ENCODE results near the gene CCDC148.
"Not testable (repeated sequence)": the region's sequence is repeated elsewhere in the genome, so short reads cannot be mapped to it uniquely, and the experiment has no call there.

Gene CCDC148

DNA sequence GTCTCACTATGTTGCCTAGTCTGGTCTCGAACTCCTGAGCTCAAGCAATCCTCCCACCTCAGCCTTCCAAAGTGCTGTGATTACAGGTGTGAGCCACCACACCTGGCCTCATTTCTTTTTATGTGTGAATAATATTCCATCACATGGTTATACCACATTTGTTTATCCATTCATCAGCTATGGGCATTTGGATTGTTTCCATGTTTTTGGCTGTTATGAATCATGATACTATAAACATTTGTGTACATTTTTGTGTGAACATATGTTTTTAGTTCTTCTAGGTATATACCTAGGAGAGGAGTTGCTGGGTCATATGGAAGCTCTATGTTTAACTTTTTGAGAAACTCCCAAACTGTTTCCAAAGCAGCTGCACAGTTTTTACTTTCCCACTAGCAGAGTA lies 24.6 kb upstream of the CCDC148 start:
- DNase-seq, result no peak

DNA sequence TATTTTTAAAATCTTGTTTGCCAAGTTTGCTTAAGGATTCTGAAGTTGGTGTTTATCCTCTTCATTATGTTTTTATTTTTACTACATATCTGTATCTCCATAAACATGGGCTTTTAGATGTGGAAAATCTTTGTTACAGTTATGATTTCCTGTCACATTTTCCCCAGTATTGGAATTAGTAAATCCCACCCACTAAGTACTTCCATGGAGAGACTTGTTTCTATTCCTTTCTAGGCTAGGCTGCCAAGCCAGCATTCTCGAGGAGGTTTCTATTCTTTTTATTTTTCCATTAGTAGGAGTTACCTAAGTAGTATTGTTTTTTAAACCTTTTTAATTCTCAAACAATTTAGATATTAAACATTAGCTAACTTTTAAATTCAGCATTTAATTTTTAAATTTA lies 22.3 kb upstream of the CCDC148 start:
- DNase-seq, result no peak

DNA sequence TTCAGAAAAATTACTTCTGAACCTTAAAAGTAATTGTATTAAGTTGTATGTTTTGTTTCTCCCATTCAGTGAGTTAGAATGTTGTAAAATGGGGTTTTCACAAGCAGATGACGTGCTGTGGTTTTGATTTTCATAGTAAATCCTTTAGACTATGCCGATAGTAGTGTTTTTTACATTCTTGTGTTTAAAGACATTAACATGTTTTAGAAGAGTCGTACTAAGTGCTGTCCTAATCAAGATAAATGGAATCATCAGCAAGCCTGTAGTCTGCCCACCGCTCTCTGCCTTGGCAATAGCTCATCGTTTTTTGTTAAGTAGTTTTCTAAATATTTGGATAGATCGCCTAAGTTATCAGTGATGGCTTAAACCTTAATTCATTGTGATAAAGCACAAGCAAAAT lies 21.7 kb upstream of the CCDC148 start:
- DNase-seq, result no peak

DNA sequence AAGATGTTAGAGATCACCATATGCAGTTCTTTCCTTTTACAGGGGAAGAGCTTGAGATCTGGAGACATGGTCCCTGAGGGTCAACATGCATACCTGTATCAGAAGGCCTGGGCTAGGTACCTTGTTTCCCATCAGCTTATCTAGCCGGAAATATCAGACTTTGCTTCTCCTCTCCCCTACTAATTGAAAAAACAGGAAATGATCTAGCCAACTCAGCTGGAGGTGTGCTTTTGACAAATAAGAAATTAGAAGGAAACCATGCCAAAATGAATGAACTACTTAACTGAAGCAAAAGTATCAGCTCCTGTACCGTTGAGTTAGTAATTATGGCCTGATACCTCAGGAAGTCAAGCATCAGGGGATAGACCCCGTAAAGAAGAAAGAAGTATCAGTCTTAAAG lies 20.6 kb upstream of the CCDC148 start:
- DNase-seq, result no peak

DNA sequence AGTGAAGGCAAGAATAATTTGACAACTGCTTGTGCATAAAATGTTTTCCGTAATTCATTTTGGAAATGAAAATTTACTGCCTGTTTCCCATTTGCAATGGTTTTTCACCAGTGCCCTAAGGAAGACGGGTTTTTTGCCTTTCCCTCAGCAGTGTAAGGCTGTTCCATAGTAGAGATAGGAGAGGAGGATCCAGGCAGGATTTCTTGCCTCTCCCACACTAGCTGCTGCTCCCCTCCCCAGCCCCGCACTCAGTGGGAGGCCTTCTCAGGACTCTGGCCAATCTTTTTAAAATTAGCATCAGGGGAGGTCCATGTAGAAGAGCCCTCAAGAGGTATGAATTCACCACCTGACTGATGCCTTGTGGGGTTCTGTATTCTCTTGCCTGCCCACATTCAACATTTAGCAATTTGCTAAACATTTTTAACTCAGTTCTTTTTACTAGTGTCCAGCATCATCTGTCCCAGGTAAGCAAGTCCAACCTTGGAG lies 18.0 kb upstream of the CCDC148 start:
- not testable (repeated sequence) for DNase-seq

DNA sequence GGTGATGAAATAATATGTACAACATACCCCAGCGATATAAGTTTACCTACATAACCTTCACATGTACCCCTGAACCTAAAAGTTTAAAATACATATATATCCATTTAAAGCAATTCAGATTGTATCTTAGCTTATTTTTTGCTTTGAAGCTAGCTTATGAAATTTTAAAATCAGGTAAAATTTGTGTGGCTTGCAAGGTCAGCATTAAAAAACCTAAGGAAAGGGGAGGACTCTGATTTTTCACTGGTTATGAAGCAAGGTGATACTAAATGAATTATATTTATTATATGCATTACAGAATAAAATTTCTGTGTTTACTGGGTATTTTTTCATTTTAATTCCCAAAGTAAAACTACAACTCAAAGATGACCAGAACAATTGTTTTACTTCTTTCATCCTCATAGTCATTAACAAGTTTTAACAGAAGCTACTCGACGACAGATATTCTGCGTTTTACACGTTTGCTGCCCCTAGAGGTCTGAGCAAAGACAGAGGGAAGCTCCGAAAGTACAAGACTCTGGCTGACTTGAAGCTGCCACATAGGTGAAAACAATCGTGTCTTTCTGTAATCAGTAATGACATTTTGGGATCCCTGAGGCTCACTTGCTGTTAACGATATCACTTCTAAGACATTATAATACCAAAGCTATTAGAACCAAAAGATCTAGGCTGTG lies 17.3 kb upstream of the CCDC148 start:
- no peak for DNase-seq

DNA sequence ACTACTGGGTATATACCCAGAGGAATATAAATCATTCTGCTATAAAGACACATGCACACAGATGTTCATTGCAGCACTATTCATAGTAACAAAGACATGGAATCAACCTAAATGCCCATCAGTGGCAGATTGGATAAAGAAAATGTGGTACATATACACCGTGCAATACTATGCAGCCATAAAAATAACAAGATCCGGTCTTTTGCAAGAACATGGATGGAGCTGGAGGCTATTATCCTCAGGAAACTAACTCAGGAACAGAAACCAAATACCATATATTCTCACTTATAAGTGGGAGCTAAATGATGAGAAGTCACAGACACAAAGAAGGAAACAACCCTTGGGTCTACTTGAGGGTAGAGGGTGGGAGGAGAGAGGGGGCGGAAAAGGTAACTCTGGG lies 16.7 kb upstream of the CCDC148 start:
- DNase-seq, result not testable (repeated sequence)

DNA sequence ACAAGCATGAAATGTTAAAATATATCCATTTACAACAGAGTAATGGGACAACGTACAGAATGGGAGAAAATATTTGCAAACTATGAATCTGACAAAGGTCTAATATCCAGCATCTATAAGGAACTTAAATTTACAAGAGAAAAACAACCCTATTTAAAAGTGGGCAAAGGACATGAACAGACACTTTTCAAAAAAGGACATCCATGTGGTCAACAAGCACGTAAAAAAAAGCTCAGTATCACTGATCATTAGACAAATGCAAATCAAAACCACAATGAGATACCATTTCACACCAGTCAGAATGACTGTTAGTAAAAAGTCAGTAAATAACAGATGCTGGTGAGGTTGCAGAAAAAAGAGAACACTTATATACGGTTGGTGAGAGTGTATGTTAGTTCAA lies 16.3 kb upstream of the CCDC148 start:
- not testable (repeated sequence) for DNase-seq

DNA sequence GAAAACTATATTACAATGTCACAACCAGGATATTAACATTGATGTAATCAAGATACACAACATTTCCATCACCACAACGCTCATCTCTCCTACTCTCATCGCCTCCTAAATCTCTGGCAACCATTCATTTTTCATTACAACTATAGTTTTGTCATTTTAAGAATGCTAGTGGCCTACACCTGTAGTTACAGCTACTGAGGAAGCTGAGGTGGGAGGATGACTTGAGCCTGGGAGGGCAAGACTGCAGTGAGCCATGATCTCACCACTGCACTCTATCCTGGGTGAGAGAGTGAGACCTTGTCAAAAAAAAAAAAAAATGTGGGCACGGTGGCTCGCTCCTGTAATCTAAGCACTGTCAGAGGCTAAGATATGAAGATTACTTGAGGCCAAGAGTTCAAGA lies 10.7 kb upstream of the CCDC148 start:
- no peak for DNase-seq

DNA sequence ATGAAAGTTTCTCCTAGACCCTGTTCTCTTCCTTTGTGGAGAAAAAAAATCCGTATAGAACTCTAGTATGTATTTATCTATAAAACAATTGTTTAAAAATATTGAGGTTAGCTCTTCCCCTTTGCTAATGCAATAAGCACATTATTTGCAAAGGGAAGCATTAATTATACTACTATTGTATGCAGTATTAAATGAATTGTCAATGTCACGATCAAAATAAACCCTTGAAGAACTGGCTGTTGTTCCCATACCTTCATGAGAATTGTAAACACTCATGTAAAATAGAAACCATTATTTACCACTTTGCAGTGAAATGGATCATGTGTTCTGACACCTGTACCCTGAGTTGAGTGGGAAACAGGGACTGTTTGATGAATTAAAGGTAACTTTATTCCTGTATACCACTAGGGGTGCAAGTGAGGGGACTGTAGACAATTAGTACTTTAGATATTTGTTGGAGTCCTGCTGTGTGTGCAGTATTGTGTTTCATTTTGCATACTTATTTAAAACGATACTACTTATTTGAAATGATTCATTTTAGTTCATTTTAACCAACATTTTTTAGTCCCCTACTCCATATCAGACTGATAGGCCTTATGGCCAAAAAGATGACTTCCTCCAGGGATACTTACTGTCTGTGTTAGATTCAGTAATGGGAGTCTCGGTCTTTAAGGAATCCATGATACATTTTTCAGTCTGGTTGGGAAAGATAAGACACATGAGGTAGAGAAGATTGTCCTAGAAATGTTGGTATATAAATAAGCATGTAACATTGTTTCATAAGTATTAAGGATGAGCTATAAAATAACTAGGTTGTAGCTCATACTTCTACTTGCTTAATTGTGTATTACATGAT lies 8.1 kb upstream of the CCDC148 start:
- DNase-seq, result peak in 1 of 3 experiments; percentile 2

DNA sequence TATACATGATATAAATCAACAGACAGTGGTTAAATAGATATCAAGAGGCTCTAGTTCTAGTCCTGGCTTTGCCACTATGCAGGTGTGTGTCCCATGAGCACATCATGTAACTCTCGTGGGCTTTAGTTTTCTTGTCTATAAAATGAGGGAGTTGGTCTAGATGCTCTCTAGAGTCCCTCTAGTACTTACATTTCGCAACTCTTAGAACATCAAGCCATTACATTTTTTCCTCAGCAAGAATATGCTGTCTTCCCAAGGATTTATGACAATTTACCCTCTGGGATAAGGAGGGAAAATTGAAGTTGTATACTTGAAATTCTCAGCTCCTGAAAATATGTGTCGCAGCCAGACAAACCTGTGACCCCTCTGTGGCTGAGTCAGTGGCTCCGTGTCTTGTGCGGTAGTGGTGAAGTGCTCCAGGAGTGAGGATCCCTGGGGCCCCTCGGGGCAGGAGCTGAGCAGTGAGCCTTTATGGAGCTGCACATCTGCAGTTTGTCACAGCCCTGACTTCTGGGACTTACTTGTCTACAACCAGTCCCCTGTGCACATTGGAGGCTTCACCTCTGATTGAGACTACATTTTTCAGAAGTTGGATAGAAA lies 7.0 kb upstream of the CCDC148 start:
- DNase-seq, result no peak

DNA sequence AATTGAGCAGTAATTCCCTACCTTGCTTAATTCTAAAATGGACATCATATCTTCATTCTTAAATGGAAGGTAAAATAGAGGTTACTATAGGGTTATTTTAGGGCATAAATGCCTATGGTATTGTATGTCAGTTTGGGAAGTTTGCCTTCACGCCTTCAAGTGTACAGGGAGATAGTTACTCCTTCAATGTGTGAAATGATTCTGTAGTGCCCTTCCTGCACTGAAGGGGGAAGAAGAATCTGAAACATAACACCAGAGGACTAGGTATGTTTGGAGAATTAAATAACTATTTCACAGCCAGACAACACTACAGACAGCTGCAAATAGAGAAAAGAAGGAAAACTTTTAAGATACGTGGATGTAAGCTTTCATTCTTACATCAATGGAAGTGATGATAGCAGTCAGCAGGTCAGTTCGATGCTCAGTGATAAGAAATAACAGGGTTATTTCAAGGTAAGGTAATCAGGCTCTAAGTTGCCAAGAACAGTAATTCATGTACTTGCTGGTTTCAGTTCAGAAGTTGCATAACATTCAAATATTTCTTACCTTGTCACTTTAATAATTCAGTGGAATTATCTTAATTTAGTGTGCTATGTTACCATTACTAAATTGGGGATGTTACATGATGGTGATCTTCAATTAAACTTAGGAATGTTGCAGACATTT lies 4.2 kb upstream of the CCDC148 start:
- DNase-seq, result no peak

DNA sequence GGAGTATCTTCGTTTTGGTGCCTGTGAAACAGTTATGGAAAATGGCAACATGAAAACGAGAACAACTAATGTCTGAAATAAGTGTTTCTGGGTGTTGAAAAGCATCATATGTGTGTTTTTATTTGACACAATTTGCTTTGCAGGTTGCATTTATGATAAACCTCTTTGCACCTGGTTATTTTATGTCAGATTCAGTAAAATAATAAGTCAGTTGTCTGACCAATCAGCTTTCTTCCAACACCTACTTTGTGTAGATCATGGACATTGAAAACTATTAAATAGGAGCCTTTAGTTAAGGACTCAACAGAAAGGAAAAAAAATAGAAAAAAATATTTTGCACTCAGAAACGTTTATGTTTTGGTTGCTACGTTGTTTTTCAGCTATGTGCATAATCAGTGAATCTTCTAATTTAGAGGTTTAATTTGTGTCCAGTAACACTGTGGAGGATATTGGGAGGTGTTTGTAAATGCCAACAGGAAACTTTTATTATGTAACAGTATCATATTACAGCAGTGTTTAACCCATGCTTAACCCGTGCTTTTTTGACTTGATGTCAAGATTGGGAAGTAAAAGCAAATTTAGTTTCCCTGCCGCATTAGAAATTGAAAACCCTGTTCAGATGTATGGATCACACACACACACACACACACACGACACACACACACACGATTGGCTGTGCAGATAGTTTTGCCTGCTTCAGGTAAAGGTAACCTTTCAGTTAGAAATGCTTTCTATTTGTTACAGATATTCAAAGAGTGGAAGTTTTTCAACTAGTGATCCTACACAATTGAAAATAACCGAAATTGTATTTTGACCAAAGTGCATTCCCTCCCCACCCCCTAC lies 2.8 kb upstream of the CCDC148 start:
- DNase-seq, result no peak

DNA sequence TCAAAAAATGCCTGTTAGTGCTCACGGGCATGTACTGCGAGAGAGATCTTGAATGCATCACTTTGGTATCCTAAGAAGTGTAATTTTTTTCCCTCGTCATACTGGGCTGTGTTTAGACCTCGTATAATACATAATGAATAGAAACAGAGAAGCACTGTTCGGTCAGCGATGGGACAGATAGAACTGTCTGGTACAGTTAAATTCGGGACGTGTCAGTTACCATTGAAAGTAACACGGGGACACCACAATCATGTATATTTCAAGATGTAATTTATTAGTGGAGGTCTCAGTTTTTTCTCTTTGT lies 2.0 kb upstream of the CCDC148 start:
- no peak for DNase-seq

DNA sequence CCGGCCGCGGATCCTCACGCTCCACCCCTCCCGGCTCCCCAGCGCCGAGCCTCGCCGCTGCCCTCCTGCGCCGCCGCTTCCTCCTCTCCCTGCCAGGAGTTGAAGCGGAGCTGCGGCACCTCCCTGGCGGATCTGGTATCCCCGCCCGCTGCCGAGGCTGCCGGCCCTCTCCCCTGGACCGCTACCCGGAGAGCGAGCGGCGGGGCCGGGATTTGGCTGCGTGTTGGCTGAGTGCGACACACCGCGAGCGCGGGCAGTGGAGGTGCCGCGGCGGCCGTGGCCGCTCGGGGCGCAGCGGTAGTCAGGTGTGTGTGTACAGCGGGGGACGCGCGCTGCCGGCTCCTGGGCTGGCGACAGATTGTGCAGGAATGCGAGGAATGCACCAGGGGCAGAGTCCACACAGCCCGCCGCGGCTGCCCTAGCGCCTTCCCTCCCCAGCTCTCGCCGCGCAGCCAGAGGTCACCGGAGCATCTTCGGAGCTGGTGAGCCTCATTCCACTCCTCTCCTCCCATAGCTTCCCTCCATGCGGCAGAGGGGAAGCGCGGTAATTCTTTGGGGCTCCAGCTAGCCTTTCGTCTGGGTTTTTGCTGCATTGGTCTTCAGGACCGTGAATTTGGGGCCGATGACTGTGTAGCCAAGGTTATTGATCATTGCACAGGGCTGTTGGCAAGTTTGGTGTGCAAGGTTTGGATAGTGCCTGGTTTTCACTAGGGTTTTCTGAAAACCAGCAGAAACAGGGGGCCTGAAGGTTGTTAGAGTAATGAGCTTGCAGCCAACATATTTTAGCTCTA lies 1.5 kb upstream of the CCDC148 start:
- DNase-seq, result peak; percentile 14 to 62 (median 56)

DNA sequence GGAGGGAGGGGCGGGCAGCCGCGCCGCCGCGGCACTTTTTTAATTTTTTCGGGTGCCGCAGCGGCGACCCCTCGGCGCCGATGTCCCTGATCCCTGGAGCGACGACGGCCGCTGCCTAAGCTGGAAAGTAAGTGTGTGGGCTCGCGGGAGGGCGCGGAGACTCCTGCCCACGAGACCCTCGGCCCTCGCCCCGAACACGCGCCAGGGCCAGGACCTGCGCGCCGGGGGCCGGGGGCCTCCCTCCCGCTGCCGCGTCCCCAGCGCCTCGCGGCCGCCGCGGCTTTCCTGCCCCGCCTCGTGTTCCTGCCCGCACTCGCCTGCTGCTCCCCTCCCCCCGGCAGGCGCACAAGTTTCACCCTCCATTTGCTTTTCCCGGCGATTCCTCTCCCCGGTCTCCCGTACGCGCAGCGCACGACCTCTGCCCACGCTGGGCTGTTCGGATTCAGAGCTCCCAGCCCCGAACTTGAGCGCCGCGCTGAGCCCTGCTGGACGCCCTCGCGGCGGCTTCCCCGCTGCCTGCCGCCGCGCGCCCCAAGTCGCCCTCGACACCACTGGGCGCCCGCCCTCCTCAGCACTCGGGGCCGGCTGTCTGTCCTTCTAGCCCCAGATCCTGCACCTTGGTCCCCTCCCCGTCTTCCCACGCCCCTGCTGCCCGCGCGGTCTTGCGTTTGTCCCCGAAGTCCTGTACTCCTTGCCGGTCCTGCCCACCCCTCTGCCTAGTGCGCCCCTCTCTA lies 706 bp upstream of the CCDC148 start:
- peak; percentile 20 to 64 (median 48) for DNase-seq

DNA sequence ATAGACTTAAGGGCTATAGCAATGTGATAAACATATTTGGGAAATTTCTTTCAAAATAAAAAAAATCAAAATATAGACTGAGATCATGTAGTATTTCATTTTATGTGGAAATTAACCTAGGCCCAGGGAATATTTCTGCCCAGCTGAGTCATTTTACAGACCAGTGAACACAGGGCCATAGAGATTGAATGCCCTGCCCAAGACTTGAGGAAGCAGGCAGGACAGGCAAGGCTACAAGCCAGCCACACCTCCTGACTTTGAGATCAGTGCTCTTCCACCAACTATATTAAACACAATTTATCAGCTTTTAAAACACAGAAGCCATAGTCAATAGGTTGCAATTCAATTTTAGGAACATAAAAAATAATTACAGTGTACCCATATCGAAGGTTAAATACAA lies 12.9 kb downstream of the CCDC148 start:
- no peak for DNase-seq

DNA sequence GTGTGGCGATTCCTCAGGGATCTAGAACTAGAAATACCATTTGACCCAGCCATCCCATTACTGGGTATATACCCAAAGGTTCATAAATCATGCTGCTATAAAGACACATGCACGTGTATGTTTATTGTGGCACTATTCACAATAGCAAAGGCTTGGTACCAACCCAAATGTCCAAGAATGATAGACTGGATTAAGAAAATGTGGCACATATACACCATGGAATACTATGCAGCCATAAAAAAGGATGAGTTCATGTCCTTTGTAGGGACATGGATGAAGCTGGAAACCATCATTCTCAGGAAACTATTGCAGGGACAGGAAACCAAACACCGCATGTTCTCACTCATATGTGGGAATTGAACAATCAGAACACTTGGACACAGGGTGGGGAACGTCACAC lies 17.5 kb downstream of the CCDC148 start:
- DNase-seq, result not testable (repeated sequence)

DNA sequence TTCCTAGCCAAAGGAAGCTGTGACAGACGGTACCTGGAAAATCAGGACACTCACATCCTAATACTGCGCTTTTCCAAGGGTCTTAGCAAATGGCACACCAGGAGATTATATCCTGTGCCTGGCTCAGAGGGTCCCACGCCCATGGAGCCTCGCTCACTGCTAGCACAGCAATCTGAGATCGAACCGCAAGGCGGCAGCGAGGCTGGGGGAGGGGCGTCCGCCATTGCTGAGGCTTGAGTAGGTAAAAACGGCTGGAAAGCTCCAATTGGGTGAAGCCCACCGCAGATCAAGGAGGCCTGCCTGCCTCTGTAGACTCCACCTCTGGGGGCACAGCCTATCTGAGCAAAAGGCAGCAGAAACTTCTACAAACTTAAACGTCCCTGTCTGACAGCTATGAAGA lies 22.8 kb downstream of the CCDC148 start:
- not testable (repeated sequence) for DNase-seq

DNA sequence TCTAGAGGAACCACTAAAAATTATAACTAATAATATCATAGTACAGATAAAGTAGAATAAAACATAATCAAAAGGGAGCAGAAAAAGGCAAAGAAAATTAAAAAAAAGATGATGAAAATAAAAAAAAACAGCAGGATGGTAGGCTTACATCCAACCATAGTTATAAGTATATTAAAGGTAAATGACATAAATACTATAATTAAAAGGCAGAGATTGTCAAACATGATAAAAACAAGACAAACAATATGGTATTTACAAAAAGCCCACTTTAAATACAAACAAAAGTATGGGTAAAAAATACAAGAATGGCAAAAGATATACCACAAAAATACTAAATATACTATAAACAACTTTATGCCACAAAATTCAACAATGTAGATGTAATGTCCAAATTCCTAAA lies 24.4 kb downstream of the CCDC148 start:
- no peak for DNase-seq

DNA sequence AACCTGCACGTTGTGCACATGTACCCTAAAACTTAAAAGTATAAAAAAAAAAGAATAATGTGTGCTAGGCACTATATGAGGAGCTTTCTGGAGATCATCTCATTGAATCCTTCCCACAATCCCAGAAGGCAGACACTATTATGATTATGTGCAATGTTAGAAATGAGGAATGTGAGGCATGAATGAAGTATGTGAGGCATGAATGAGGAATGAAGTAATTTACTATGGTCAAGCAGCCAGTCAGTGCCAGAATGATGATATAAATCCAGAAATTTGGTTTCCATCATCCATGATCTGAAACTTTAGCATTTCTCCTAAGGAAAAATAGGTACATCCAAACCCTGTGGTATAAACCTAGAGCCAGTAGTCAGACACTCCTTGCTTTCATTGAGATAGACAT lies 42.0 kb downstream of the CCDC148 start:
- no peak for DNase-seq
